ENCODE results near the gene OR2W1.

OR2W1 gene, protein sequence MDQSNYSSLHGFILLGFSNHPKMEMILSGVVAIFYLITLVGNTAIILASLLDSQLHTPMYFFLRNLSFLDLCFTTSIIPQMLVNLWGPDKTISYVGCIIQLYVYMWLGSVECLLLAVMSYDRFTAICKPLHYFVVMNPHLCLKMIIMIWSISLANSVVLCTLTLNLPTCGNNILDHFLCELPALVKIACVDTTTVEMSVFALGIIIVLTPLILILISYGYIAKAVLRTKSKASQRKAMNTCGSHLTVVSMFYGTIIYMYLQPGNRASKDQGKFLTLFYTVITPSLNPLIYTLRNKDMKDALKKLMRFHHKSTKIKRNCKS

DNA sequence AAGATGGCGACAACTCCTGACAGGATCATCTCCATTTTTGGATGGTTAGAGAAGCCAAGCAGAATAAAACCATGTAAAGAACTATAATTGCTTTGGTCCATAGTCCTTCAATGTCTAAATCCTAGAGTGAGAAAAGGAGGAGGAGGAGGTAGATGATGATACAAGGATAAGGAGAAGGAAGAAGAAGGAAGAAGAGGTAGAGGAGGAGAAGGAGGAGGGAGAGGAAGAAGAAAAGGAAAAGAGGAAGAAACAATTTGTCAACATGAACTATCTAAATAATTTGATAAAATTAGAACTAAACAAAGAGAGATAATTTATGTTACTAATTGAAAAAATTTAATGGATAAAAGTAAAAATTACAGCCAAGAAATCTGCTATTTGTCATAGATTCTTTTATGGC is at the start of gene OR2W1:
Gene OR2W1 (minus strand): TSS at position 101 of the 400 bp plus-strand sequence. CDS start 0 bp downstream, at position 101.
- Histone ChIP-seq H3K9me3 (ENCODE audit: control insufficient read depth in 5 of 5, low read length in 5 of 5) (no peaks in the 10 kb centered on the region), H3K36me3 (ENCODE audit: control insufficient read depth in 5 of 5, insufficient read depth in 5 of 5, low read length in 5 of 5) (no peaks in the 10 kb centered on the region), H3K9ac (ENCODE audit: low read length in 5 of 5) (no peak within 1 kb of the TSS), H3K4me3 (ENCODE audit: low read depth in 1 of 5, low read length in 5 of 5) (no peak within 1 kb of the TSS), H3K4me1 (ENCODE audit: control insufficient read depth in 5 of 5, insufficient read depth in 5 of 5, low read length in 5 of 5) (no peaks in the 10 kb centered on the region), H3K27ac (ENCODE audit: low read depth, low read length) (no peak within 1 kb of the TSS), H3K27me3 (ENCODE audit: control insufficient read depth in 5 of 5, insufficient read depth in 4 of 5, low read length in 5 of 5) (peaks cover 0 to 6% (median 0%) of the 10 kb centered on the region in 5 donors)

DNA sequence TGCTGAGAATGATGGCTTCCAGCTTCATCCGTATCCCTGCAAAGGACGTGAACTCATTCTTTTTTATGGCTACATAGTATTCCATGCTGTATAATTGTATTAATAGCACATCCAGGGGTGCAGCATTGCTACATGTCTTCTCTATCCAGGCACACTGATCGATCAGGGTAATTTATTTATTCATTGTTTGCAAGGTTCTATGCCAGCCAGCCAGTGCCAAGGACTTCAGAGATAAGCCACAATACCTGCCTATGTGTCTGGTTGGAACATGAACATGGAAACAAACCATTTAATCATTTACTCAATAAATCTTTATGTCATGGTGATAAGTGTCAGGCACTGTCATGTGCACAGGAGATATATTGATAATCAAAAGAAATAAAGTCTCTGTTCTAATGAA is 48.0 kb upstream of the OR2W1 start:
- Histone ChIP-seq H3K4me3 (ENCODE audit: low read depth in 1 of 5, low read length in 5 of 5) (no peak overlapping the region), H3K36me3 (ENCODE audit: control insufficient read depth in 5 of 5, insufficient read depth in 5 of 5, low read length in 5 of 5) (no peaks in the 10 kb centered on the region), H3K27ac (ENCODE audit: low read depth, low read length) (no peak overlapping the region), H3K9me3 (ENCODE audit: control insufficient read depth in 5 of 5, low read length in 5 of 5) (no peaks in the 10 kb centered on the region), H3K4me1 (ENCODE audit: control insufficient read depth in 5 of 5, insufficient read depth in 5 of 5, low read length in 5 of 5) (no peaks in the 10 kb centered on the region), H3K27me3 (ENCODE audit: control insufficient read depth in 5 of 5, insufficient read depth in 4 of 5, low read length in 5 of 5) (no peaks in the 10 kb centered on the region), H3K9ac (ENCODE audit: low read length in 5 of 5) (no peak overlapping the region)

DNA sequence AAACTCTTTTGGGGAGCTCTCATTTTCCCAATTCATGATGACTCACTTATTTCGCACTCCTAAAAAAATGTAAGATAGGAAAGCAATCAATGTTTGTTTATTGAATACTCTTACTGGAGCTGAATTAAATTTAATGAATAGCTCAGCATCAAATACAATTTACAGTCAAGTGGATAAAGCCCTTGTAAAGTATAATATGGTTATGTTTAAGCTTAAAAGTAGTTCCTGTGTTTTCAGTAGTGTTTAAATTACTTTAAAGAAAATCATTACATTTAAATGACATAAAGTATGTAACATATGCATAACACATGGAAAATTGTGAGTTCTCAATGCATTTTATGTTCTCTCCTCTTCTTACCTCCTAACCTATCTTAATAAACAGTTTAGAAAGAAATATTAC is 42.2 kb upstream of the OR2W1 start, which contains the start of gene OR2B3:
Gene OR2B3 (minus strand): TSS at position 101 of the 400 bp plus-strand sequence. CDS start 65 bp downstream, at position 36.
- Histone ChIP-seq H3K27me3 (ENCODE audit: control insufficient read depth in 5 of 5, insufficient read depth in 4 of 5, low read length in 5 of 5) (no peaks in the 10 kb centered on the region), H3K4me3 (ENCODE audit: low read depth in 1 of 5, low read length in 5 of 5) (no peak within 1 kb of the TSS), H3K36me3 (ENCODE audit: control insufficient read depth in 5 of 5, insufficient read depth in 5 of 5, low read length in 5 of 5) (no peaks in the 10 kb centered on the region), H3K27ac (ENCODE audit: low read depth, low read length) (no peak within 1 kb of the TSS), H3K9me3 (ENCODE audit: control insufficient read depth in 5 of 5, low read length in 5 of 5) (no peaks in the 10 kb centered on the region), H3K4me1 (ENCODE audit: control insufficient read depth in 5 of 5, insufficient read depth in 5 of 5, low read length in 5 of 5) (no peaks in the 10 kb centered on the region), H3K9ac (ENCODE audit: low read length in 5 of 5) (no peak within 1 kb of the TSS)

DNA sequence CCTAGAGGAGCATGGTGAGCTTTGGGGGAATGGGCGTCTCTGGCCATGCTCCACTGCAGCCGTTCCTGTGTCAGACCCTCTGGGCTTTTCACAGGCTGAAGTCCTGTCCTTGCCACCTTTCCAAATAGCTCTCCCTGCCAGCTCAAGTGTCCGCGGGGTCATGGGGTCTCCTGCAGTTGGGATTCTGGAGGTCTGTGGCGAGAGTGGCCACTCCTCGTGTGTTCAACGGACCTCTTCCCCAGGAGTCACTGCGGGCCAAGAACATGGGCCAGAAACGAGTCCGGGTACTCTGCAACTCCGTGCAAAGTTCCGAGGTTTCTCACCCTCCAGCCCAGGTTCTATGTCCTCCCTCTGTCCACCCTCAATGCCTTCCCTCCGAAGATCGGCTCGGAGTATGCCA is 37.5 kb upstream of the OR2W1 start:
- no peak overlapping the region for H3K27ac ChIP-seq (ENCODE audit: low read depth, low read length)
- no peaks in the 10 kb centered on the region for H3K27me3 ChIP-seq (ENCODE audit: control insufficient read depth in 5 of 5, insufficient read depth in 4 of 5, low read length in 5 of 5)
- H3K4me1 ChIP-seq (ENCODE audit: control insufficient read depth in 5 of 5, insufficient read depth in 5 of 5, low read length in 5 of 5) = no peaks in the 10 kb centered on the region
- no peaks in the 10 kb centered on the region for H3K36me3 ChIP-seq (ENCODE audit: control insufficient read depth in 5 of 5, insufficient read depth in 5 of 5, low read length in 5 of 5)
- no peak overlapping the region for H3K9ac ChIP-seq (ENCODE audit: low read length in 5 of 5)
- no peak overlapping the region for H3K4me3 ChIP-seq (ENCODE audit: low read depth in 1 of 5, low read length in 5 of 5)
- H3K9me3 ChIP-seq (ENCODE audit: control insufficient read depth in 5 of 5, low read length in 5 of 5) = no peaks in the 10 kb centered on the region

DNA sequence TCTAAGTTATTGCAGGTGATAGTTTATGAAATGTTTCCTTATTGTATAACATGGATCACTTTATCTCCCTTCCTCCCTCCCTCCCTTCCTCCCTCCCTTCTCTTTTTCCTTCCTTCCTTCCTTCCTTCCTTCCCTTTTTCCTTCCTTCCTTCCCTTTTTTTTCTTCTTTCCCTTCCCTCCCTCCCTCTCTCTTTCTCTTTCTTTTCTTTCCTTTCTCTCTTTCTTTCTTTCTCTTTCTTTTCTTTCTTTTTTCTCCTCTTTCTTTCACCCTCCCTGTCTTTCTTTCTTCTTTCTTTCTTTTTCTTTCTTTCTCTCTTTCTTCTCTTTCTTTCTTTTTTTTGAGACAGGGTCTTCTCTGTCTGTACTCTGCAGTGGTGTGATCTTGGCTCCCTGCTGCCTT is 36.3 kb upstream of the OR2W1 start:
- H3K4me3 ChIP-seq (ENCODE audit: low read depth in 1 of 5, low read length in 5 of 5) = no peak overlapping the region
- no peaks in the 10 kb centered on the region for H3K9me3 ChIP-seq (ENCODE audit: control insufficient read depth in 5 of 5, low read length in 5 of 5)
- no peaks in the 10 kb centered on the region for H3K27me3 ChIP-seq (ENCODE audit: control insufficient read depth in 5 of 5, insufficient read depth in 4 of 5, low read length in 5 of 5)
- H3K27ac ChIP-seq (ENCODE audit: low read depth, low read length) = no peak overlapping the region
- no peaks in the 10 kb centered on the region for H3K4me1 ChIP-seq (ENCODE audit: control insufficient read depth in 5 of 5, insufficient read depth in 5 of 5, low read length in 5 of 5)
- H3K9ac ChIP-seq (ENCODE audit: low read length in 5 of 5) = no peak overlapping the region
- no peaks in the 10 kb centered on the region for H3K36me3 ChIP-seq (ENCODE audit: control insufficient read depth in 5 of 5, insufficient read depth in 5 of 5, low read length in 5 of 5)

DNA sequence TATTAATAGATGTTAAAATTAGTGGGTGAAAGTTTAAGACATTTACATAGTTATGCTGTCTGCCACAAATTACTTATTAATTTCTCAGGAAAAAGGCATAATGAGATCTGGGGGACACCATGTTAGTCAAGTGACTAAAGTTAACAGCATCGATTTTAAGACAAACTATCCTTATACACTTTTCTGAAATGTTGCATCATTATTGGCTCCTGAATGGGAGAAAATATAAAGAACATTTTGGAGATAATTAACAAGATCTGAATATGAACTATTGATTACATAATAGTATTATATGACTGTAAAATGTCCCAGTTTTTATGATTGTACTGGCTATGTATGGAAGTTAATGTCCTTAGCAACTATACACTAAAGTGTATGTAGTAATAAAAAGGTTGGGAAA is 34.2 kb upstream of the OR2W1 start:
- Histone ChIP-seq H3K9me3 (ENCODE audit: control insufficient read depth in 5 of 5, low read length in 5 of 5) (no peaks in the 10 kb centered on the region), H3K4me3 (ENCODE audit: low read depth in 1 of 5, low read length in 5 of 5) (no peak overlapping the region), H3K4me1 (ENCODE audit: control insufficient read depth in 5 of 5, insufficient read depth in 5 of 5, low read length in 5 of 5) (no peaks in the 10 kb centered on the region), H3K36me3 (ENCODE audit: control insufficient read depth in 5 of 5, insufficient read depth in 5 of 5, low read length in 5 of 5) (no peaks in the 10 kb centered on the region), H3K27me3 (ENCODE audit: control insufficient read depth in 5 of 5, insufficient read depth in 4 of 5, low read length in 5 of 5) (peaks cover 0 to 2% (median 0%) of the 10 kb centered on the region in 5 donors), H3K27ac (ENCODE audit: low read depth, low read length) (no peak overlapping the region), H3K9ac (ENCODE audit: low read length in 5 of 5) (no peak overlapping the region)

DNA sequence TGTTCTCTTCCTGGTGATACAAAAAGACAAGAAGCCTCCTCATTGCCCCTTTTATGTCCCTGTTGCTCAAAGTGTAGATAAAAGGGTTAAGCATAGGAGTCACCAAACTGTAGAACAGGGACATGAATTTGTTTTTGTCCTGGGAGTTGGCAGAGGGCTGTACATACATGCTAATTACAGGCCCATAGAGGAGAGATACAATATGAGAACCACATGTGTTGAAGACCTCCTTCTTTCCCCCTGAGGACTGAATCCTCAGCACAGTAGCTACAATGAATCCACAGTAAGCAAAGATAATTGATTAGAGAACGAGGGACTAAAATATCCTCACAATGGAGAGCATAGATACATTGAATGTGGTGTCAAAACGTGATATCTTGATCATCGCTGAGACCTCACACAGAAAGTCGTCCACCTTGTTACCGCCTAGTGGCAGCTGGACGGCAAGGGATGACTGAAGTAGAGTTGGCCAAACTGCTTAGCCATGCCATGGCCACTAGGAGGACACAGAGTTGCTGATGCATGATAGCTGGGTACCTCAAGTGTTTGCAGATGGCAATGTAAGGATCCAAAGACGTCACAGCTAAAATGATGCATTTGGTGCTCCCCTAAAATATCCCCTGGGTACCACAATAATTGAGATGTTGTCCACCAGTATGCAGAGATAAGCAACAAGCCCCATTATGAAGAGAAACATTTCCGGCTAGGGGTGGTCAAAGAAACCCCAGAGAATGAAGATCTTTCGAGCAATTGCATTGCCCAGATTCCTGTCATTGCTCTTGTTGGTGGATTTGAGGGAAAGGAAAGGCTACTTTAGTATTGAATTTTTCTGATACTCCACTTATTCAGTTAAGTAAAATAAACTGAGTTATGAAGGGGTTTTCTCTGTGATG is 27.1 kb upstream of the OR2W1 start:
- Histone ChIP-seq H3K27ac (ENCODE audit: low read depth, low read length) (no peak overlapping the region), H3K36me3 (ENCODE audit: control insufficient read depth in 5 of 5, insufficient read depth in 5 of 5, low read length in 5 of 5) (no peaks in the 10 kb centered on the region)

DNA sequence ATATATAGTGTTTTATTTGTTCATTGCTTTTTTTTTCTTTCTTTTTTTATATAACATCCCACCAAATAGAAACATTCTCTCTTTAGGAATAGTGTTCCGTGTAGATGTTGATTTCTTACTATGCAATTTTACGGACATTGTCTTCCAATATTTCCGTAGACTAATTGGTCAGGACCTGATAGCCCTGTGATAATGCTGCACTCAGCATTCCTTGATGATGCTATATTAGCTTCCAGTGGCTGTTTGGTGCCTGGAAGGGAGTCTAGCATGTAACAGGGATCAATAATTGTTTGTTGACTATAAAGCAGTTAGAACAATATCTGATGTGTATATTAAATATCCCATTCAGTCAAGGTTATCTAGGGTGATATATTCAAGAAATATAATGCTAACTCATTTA is 6.7 kb upstream of the OR2W1 start:
- H3K4me3 ChIP-seq (ENCODE audit: low read depth in 1 of 5, low read length in 5 of 5) = no peak overlapping the region
- H3K9me3 ChIP-seq (ENCODE audit: control insufficient read depth in 5 of 5, low read length in 5 of 5) = peaks cover 0 to 3% (median 0%) of the 10 kb centered on the region in 5 donors
- H3K36me3 ChIP-seq (ENCODE audit: control insufficient read depth in 5 of 5, insufficient read depth in 5 of 5, low read length in 5 of 5) = no peaks in the 10 kb centered on the region
- no peak overlapping the region for H3K9ac ChIP-seq (ENCODE audit: low read length in 5 of 5)
- H3K27me3 ChIP-seq (ENCODE audit: control insufficient read depth in 5 of 5, insufficient read depth in 4 of 5, low read length in 5 of 5) = no peaks in the 10 kb centered on the region
- H3K4me1 ChIP-seq (ENCODE audit: control insufficient read depth in 5 of 5, insufficient read depth in 5 of 5, low read length in 5 of 5) = no peaks in the 10 kb centered on the region
- no peak overlapping the region for H3K27ac ChIP-seq (ENCODE audit: low read depth, low read length)

More for the DNA sequence above, 27.1 kb upstream of the OR2W1 start:
- H3K9me3 ChIP-seq (ENCODE audit: control insufficient read depth in 5 of 5, low read length in 5 of 5) = no peaks in the 10 kb centered on the region
- no peak overlapping the region for H3K4me3 ChIP-seq (ENCODE audit: low read depth in 1 of 5, low read length in 5 of 5)
- peaks cover 0 to 2% (median 0%) of the 10 kb centered on the region in 5 donors for H3K27me3 ChIP-seq (ENCODE audit: control insufficient read depth in 5 of 5, insufficient read depth in 4 of 5, low read length in 5 of 5)
- H3K9ac ChIP-seq (ENCODE audit: low read length in 5 of 5) = no peak overlapping the region
- no peaks in the 10 kb centered on the region for H3K4me1 ChIP-seq (ENCODE audit: control insufficient read depth in 5 of 5, insufficient read depth in 5 of 5, low read length in 5 of 5)

DNA sequence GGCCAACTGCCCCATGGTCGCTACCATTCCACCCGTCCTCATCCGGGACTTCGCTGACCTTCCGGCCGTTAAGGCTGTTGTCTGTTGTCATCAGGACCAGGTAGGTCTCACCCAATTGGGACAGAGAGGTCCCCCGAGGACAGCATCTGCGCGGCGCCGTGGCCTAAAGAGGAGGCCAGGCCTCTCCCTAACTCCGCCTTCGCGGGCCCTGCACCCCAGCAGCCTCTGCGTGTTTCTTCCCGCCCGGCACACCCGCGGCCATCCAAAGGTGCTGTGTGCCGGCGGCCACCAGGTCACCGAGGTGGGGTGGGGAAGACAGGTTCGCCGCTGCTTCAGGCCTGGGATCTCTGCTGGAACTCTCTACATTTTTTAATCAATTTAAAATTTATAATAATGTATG is 9.0 kb downstream of the OR2W1 start:
- Histone ChIP-seq H3K36me3 (ENCODE audit: control insufficient read depth in 5 of 5, insufficient read depth in 5 of 5, low read length in 5 of 5) (no peaks in the 10 kb centered on the region), H3K9me3 (ENCODE audit: control insufficient read depth in 5 of 5, low read length in 5 of 5) (no peaks in the 10 kb centered on the region), H3K27me3 (ENCODE audit: control insufficient read depth in 5 of 5, insufficient read depth in 4 of 5, low read length in 5 of 5) (no peaks in the 10 kb centered on the region), H3K27ac (ENCODE audit: low read depth, low read length) (no peak overlapping the region), H3K4me1 (ENCODE audit: control insufficient read depth in 5 of 5, insufficient read depth in 5 of 5, low read length in 5 of 5) (no peaks in the 10 kb centered on the region), H3K4me3 (ENCODE audit: low read depth in 1 of 5, low read length in 5 of 5) (no peak overlapping the region), H3K9ac (ENCODE audit: low read length in 5 of 5) (no peak overlapping the region)

DNA sequence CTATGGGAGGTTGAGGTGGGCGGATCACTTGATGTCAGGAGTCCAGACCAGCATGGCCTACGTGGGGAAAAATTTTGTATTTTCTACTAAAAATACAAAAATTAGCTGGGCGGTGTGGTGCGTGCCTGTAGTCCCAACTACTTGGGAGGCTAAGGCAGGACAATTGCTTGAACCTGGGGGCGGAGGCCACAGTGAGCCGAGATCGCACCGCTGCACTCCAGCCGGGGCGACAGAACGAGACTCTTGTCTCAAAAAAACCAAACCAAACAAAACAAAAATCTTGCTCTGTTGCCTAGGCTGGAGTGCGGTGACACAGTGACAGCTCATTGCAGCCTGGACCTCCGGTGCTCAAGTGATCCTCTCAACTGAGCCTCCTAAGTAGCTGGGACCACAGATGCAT is 16.2 kb downstream of the OR2W1 start:
- Histone ChIP-seq H3K27ac (ENCODE audit: low read depth, low read length) (no peak overlapping the region), H3K27me3 (ENCODE audit: control insufficient read depth in 5 of 5, insufficient read depth in 4 of 5, low read length in 5 of 5) (peaks cover 0 to 4% (median 4%) of the 10 kb centered on the region in 5 donors), H3K4me3 (ENCODE audit: low read depth in 1 of 5, low read length in 5 of 5) (no peak overlapping the region), H3K9ac (ENCODE audit: low read length in 5 of 5) (no peak overlapping the region), H3K9me3 (ENCODE audit: control insufficient read depth in 5 of 5, low read length in 5 of 5) (no peaks in the 10 kb centered on the region), H3K4me1 (ENCODE audit: control insufficient read depth in 5 of 5, insufficient read depth in 5 of 5, low read length in 5 of 5) (no peaks in the 10 kb centered on the region), H3K36me3 (ENCODE audit: control insufficient read depth in 5 of 5, insufficient read depth in 5 of 5, low read length in 5 of 5) (no peaks in the 10 kb centered on the region)
